ENCODE results near the gene TBC1D22A.

GRCh38 chr22:46737976-46738646 is 24.3 kb upstream of the TBC1D22A start, which contains the start of gene CERK:
- peak; percentile 84 for TF ChIP-seq POLR2A (IDR thresholded peaks at IDR 0.05)
- peak in 1 of 4 donors; percentile 4 for TF ChIP-seq CTCF (IDR thresholded peaks at IDR 0.05)

Data from right lobe of liver (tissue), 4 donors.